Measurements from ENCODE around the gene XKR8.

- TF ChIP-seq CTCF (IDR thresholded peaks at IDR 0.05; ENCODE audit: poor library complexity) (no peak), EZH2 (IDR thresholded peaks at IDR 0.05; ENCODE audit: borderline replicate concordance) (no peak), EZH2phosphoT487 (IDR thresholded peaks at IDR 0.05; ENCODE audit: low read depth, severe bottlenecking, unreplicated experiment) (no peak)
Measured at GRCh38 chr1:28010969-28011368, 51.2 kb downstream of the XKR8 start.

All from hepatocyte (in vitro differentiated cells).